Stimulated activated naive CD4-positive, alpha-beta T cell (primary cell): ENCODE measurements around the gene PTPRN2.
A peak's percentile ranks its signal among the peaks of the same experiment; 100 is the strongest.
"Not testable (repeated sequence)": the region's sequence is repeated elsewhere in the genome, so short reads cannot be mapped to it uniquely, and the experiment has no call there.

Source experiments
- DNase-seq, 6 experiments: peaks; one replicate each; lab custom pipeline; 2025; lab: John Stamatoyannopoulos, UW

Gene PTPRN2

GRCh38 chr7:157602156-157602555 is 985.5 kb downstream of the PTPRN2 start:
- no peak for DNase-seq

DNA sequence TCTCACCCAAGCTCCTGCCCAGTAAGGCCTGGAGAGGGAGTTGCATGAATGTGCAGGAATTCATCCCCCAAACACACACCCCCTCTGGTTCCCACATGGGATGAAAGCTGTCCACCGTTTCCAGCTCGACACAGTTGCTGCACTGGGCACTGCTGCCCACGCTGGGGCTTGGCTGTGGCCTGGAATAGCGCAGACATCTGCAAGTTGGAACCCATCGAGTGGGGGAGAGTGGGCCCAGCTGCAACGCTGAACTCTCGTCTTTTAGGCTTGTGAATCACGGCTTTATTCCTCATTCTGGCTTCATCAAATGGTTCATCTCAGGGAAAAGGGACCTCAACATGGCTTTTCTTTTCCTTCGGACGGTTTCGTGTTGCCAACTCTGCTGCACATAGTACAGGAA is 986.1 kb downstream of the PTPRN2 start:
- no peak for DNase-seq

GRCh38 chr7:157599491-157599890 is 988.1 kb downstream of the PTPRN2 start:
- DNase-seq = no peak

GRCh38 chr7:157597562-157597961 is 990.1 kb downstream of the PTPRN2 start:
- DNase-seq = no peak

GRCh38 chr7:157596881-157597280 is 990.7 kb downstream of the PTPRN2 start:
- DNase-seq = no peak

DNA sequence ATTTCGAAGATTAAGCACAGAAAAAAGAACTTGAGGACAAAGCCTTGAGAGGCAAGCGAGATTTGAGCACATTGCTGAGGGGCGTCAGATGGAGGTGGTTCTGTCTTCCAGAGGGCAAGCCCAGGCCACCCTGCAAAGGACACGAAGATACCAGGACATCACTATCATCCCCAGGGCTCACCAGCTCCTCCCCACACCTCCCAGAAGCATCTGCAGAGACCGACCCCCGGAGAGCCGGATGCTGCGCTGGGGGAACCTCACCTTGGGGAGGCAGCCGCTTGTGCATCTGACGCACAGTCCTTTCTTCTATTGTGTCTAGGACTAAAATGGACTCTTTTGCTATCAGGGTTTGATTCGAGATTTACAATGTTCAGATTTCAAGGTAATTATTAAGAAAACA is 991.2 kb downstream of the PTPRN2 start:
- DNase-seq = no peak

DNA sequence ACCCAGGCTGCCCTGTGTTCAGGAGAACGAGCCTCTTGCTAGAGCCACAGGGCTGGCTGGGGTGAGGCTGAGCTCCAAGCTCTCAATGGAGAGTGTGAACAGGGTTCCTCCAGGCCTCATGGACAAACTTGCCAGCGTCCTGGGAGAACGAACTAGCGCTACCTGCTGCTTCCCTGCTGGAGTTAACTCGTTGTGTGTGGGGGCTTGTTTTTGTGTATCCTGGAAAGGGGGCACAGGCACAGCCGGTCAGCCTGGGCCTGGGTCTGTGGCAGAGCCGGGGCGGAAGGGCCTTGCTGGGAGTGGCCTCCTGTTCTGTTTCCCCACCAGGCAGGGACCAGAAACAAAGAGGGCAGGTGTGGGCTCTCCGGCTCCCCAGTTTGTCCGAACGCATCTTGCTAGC is 991.6 kb downstream of the PTPRN2 start:
- DNase-seq = no peak

- DNase-seq = no peak
Measured at GRCh38 chr7:157595086-157595855, 992.4 kb downstream of the PTPRN2 start.

DNA sequence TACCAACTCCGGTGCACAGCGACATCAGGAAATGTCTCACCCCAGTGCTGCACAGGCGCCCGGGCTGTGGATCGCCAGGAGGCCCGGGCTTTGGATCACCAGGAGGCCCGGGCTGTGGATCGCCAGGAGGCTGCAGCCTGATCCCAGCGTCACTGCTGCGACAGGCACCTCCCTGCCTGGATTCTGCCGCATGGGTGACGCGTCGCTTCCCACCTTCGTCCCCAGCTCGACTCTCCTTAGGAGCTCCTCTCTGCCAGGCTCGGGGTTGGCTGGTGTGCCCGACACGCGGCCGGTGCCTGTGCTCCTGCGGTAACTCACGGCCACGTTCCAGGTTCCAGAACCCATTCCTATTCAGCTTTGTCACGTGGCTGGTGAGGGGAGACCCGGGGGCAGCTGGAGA is 993.3 kb downstream of the PTPRN2 start:
- DNase-seq = no peak

- DNase-seq = no peak
Measured at GRCh38 chr7:157593541-157593940, 994.1 kb downstream of the PTPRN2 start.

DNA sequence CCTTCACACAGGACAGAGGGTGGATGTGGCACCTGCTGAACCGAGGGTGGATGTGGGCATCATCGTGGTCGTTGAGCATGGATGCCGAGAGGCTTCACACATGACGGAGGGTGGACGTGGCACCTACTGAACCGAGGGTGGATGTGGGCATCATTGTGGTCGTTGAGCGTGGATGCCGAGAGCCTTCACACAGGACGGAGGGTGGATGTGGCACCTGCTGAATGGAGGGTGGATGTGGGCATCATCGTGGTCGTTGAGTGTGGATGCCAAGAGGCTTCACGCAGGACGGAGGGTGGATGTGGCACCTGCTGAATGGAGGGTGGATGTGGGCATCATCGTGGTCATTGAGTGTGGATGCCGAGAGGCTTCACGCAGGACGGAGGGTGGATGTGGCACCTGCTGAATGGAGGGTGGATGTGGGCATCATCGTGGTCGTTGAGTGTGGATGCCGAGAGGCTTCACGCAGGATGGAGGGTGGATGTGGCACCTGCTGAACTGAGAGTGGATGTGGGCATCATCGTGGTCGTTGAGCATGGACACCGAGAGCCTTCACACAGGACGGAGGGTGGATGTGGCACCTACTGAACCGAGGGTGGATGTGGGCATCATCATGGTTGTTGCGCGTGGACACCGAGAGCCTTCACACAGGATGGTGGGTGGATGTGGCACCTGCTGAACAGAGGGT is 994.8 kb downstream of the PTPRN2 start:
- DNase-seq = not testable (repeated sequence)

DNA sequence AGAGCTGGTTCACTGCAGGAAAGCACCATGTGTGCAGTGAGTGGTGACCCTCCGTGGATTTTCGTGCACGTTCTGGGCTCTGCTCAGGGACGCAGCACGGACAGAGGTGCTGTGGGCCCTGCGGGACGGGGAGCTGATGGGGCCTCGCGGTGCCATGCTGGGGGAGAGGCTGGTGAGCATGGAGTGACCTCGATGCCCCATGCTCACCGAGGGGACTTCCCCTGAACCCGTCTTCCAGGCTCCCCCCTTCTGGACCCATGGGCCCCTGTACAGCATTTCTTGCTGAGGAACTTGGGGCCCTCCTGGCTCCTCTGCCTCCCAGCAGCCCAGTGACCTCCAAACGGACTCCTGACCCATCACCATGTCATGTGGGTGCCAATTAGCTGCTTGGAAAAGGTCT is 997.1 kb downstream of the PTPRN2 start:
- no peak for DNase-seq

- no peak for DNase-seq
Measured at GRCh38 chr7:157589680-157590079, 997.9 kb downstream of the PTPRN2 start.

GRCh38 chr7:157587805-157588560 is 999.6 kb downstream of the PTPRN2 start:
- no peak for DNase-seq

- DNase-seq = no peak
Measured at GRCh38 chr7:157587051-157587804, 1000.4 kb downstream of the PTPRN2 start.

DNA sequence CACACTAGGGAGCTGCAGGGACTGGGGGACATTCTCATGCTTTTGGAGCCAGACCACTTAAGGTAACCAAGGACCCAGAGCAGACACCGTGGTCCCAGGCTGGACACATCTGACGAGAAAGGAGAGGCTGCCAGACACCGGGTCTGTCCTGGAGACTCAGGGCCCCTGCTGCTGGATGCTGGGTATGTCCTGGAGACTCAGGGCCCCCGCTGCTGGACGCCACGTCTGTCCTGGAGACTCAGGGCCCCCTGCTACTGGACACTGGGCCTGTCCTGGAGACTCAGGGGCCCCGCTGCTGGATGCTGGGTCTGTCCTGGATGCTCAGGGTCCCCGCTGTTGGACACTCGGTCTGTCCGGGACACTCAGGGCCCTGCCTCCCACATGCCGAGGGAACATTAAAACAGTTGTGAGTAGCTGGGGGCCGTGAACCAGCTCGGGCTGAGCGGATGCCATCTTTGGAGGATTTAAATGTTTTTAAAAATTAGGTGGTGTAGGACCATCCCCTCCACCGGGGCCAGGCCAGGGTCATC is 1001.1 kb downstream of the PTPRN2 start:
- DNase-seq = no peak

GRCh38 chr7:157585113-157585861 is 1002.3 kb downstream of the PTPRN2 start:
- DNase-seq = peak in 1 of 6 experiments; percentile 11

DNA sequence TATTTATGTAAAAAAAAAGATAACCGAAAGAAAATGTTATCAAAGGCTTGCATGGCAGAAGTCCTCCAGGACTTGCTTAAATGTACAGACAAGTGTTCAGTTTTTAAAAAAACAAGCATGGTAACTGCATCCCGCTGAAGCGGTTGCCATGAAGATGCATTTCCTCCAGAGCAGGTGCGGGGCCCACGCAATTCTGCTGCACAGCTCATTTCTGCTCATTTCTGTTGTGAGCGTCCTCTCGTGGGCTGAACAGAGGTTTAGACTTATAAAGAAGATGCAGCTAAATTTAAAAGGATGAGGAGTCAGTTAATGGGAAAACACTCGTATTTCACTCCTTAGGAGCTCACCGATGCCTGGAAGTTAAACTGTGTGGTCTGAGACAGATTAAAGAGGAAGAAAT is 1003.2 kb downstream of the PTPRN2 start:
- DNase-seq = no peak

DNA sequence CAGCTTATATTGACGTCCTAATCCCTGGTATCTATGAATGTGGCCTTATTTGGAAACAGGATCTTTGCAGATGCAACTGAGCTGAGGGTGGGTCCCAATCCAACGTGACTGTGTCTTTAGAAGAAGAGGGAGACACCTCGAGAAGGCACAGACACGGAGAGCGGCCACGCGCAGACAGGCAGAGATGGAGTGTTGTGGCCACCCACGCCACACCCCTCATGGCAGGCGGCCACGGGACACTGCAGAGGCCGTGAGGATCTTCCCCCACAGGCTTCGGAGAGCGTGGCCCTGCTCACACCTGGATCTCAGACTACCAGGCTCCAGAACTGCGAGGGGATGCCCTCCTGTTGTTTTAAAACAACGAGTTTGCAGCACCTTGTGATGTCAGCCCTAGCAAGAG is 1005.9 kb downstream of the PTPRN2 start:
- no peak for DNase-seq

GRCh38 chr7:157580324-157580723 is 1007.3 kb downstream of the PTPRN2 start:
- DNase-seq = no peak

- DNase-seq = no peak
Measured at GRCh38 chr7:157579425-157579824, 1008.2 kb downstream of the PTPRN2 start.
